ENCODE measurements around the gene TEX2.
A peak's percentile ranks its signal among the peaks of the same experiment; 100 is the strongest.
"Not testable (repeated sequence)": the region's sequence is repeated elsewhere in the genome, so short reads cannot be mapped to it uniquely, and the experiment has no call there.

Gene TEX2

DNA sequence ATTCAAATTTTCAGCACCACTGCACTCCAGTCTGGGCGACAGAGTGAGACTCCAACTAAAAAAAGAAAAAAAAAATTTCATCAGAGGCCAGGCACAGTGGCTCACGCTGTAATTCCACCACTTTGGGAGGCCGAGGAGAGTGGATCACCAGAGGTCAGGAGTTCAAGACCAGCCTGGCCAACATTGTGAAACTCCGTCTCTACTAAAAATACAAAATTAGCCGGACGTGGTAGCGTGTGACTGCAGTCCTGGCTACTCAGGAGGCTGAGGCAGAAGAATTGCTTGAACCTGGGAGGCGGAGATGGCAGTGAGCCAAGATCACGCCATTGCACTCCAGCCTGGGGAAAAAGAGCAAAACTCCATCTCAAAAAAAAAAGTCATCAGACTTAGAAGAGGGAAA, 77.5 kb downstream of the TEX2 start:
- not testable (repeated sequence) for H3K4me1 ChIP-seq (ENCODE audit: control insufficient read depth, insufficient read depth, low read depth, low read length); H3K9me3 ChIP-seq (ENCODE audit: control insufficient read depth, low read length); H2BK12ac ChIP-seq (ENCODE audit: low read length in 2 of 2); H3K27me3 ChIP-seq (ENCODE audit: control insufficient read depth in 1 of 2, insufficient read depth in 1 of 2, low read length in 2 of 2); DNase-seq; H3K4me2 ChIP-seq (ENCODE audit: low read length, poor library complexity, severe bottlenecking); H3K23ac ChIP-seq (ENCODE audit: low read length in 2 of 2); H3K18ac ChIP-seq (ENCODE audit: low read depth in 1 of 2, low read length in 2 of 2); H3K14ac ChIP-seq (ENCODE audit: low read length in 2 of 2); H3K27ac ChIP-seq (ENCODE audit: low read length, poor library complexity, severe bottlenecking); H2BK120ac ChIP-seq (ENCODE audit: low read depth, low read length); H4K8ac ChIP-seq (ENCODE audit: low read length); H2BK15ac ChIP-seq (ENCODE audit: low read depth, poor library complexity, severe bottlenecking); H3K79me1 ChIP-seq (replicated peaks; ENCODE audit: low read length, poor library complexity, severe bottlenecking); H2AK5ac ChIP-seq (ENCODE audit: low read length, severe bottlenecking); H4K91ac ChIP-seq (ENCODE audit: low read length); H3K4ac ChIP-seq (ENCODE audit: low read depth in 1 of 2, low read length in 2 of 2); H3K9ac ChIP-seq (ENCODE audit: low read length); H3K4me3 ChIP-seq (ENCODE audit: insufficient read depth in 1 of 2, low read depth in 1 of 2, low read length in 2 of 2); H2BK5ac ChIP-seq (ENCODE audit: low read depth, low read length, poor library complexity, severe bottlenecking); H2AFZ ChIP-seq (ENCODE audit: low read depth, low read length)
- WGBS: 92% methylated on average over 9 of the region's 9 CpGs
- H3K36me3 ChIP-seq (ENCODE audit: control insufficient read depth in 1 of 2, insufficient read depth in 2 of 2, low read depth in 1 of 2, low read length in 2 of 2): peaks cover 10 to 26% of the 10 kb centered on the region in 2 experiments

GRCh38 chr17:64185101-64185500, 78.0 kb downstream of the TEX2 start:
- no peak overlapping the region for H2BK12ac ChIP-seq (ENCODE audit: low read length in 2 of 2)
- H3K4me3 ChIP-seq (ENCODE audit: insufficient read depth in 1 of 2, low read depth in 1 of 2, low read length in 2 of 2): no peak overlapping the region
- H4K8ac ChIP-seq (ENCODE audit: low read length): no peak overlapping the region
- H3K4me1 ChIP-seq (ENCODE audit: control insufficient read depth, insufficient read depth, low read depth, low read length): peaks cover 1% of the 10 kb centered on the region
- H3K9me3 ChIP-seq (ENCODE audit: control insufficient read depth, low read length): no peaks in the 10 kb centered on the region
- peaks cover 9 to 22% of the 10 kb centered on the region in 2 experiments for H3K36me3 ChIP-seq (ENCODE audit: control insufficient read depth in 1 of 2, insufficient read depth in 2 of 2, low read depth in 1 of 2, low read length in 2 of 2)
- no peak overlapping the region for H4K91ac ChIP-seq (ENCODE audit: low read length)
- H3K4ac ChIP-seq (ENCODE audit: low read depth in 1 of 2, low read length in 2 of 2): no peak overlapping the region
- no peak overlapping the region for H3K4me2 ChIP-seq (ENCODE audit: low read length, poor library complexity, severe bottlenecking)
- H3K23ac ChIP-seq (ENCODE audit: low read length in 2 of 2): no peak overlapping the region
- no peaks in the 10 kb centered on the region for H3K27me3 ChIP-seq (ENCODE audit: control insufficient read depth in 1 of 2, insufficient read depth in 1 of 2, low read length in 2 of 2)
- no peak overlapping the region for H3K18ac ChIP-seq (ENCODE audit: low read depth in 1 of 2, low read length in 2 of 2)
- H2AK5ac ChIP-seq (ENCODE audit: low read length, severe bottlenecking): no peak overlapping the region
- no peak overlapping the region for H2BK120ac ChIP-seq (ENCODE audit: low read depth, low read length)
- no peak overlapping the region for H3K14ac ChIP-seq (ENCODE audit: low read length in 2 of 2)
- no peak overlapping the region for H3K9ac ChIP-seq (ENCODE audit: low read length)
- H2AFZ ChIP-seq (ENCODE audit: low read depth, low read length): no peak overlapping the region
- H3K27ac ChIP-seq (ENCODE audit: low read length, poor library complexity, severe bottlenecking): no peak overlapping the region
- no peak overlapping the region for H2BK5ac ChIP-seq (ENCODE audit: low read depth, low read length, poor library complexity, severe bottlenecking)
- no peak for DNase-seq
- whole genome bisulfite sequencing: no CpG with 5 or more reads among the region's 3 CpGs
- H2BK15ac ChIP-seq (ENCODE audit: low read depth, poor library complexity, severe bottlenecking): no peak overlapping the region
- H3K79me1 ChIP-seq (replicated peaks; ENCODE audit: low read length, poor library complexity, severe bottlenecking): no peaks in the 10 kb centered on the region

GRCh38 chr17:64183815-64184214, 79.2 kb downstream of the TEX2 start:
- no peak overlapping the region for H3K14ac ChIP-seq (ENCODE audit: low read length in 2 of 2)
- H2BK5ac ChIP-seq (ENCODE audit: low read depth, low read length, poor library complexity, severe bottlenecking): no peak overlapping the region
- DNase-seq: peak; percentile 44
- no peak overlapping the region for H3K27ac ChIP-seq (ENCODE audit: low read length, poor library complexity, severe bottlenecking)
- no peak overlapping the region for H3K4ac ChIP-seq (ENCODE audit: low read depth in 1 of 2, low read length in 2 of 2)
- H3K4me2 ChIP-seq (ENCODE audit: low read length, poor library complexity, severe bottlenecking): no peak overlapping the region
- H3K27me3 ChIP-seq (ENCODE audit: control insufficient read depth in 1 of 2, insufficient read depth in 1 of 2, low read length in 2 of 2): no peaks in the 10 kb centered on the region
- WGBS: 84% methylated on average over 4 of the region's 4 CpGs
- H3K9ac ChIP-seq (ENCODE audit: low read length): no peak overlapping the region
- no peak overlapping the region for H2BK120ac ChIP-seq (ENCODE audit: low read depth, low read length)
- H3K9me3 ChIP-seq (ENCODE audit: control insufficient read depth, low read length): no peaks in the 10 kb centered on the region
- no peak overlapping the region for H2BK15ac ChIP-seq (ENCODE audit: low read depth, poor library complexity, severe bottlenecking)
- no peaks in the 10 kb centered on the region for H3K79me1 ChIP-seq (replicated peaks; ENCODE audit: low read length, poor library complexity, severe bottlenecking)
- H3K4me1 ChIP-seq (ENCODE audit: control insufficient read depth, insufficient read depth, low read depth, low read length): peaks cover 2% of the 10 kb centered on the region
- H2BK12ac ChIP-seq (ENCODE audit: low read length in 2 of 2): no peak overlapping the region
- no peak overlapping the region for H4K91ac ChIP-seq (ENCODE audit: low read length)
- no peak overlapping the region for H3K18ac ChIP-seq (ENCODE audit: low read depth in 1 of 2, low read length in 2 of 2)
- H2AK5ac ChIP-seq (ENCODE audit: low read length, severe bottlenecking): no peak overlapping the region
- H3K36me3 ChIP-seq (ENCODE audit: control insufficient read depth in 1 of 2, insufficient read depth in 2 of 2, low read depth in 1 of 2, low read length in 2 of 2): peaks cover 9 to 17% of the 10 kb centered on the region in 2 experiments
- no peak overlapping the region for H3K4me3 ChIP-seq (ENCODE audit: insufficient read depth in 1 of 2, low read depth in 1 of 2, low read length in 2 of 2)
- H4K8ac ChIP-seq (ENCODE audit: low read length): no peak overlapping the region
- H3K23ac ChIP-seq (ENCODE audit: low read length in 2 of 2): no peak overlapping the region
- H2AFZ ChIP-seq (ENCODE audit: low read depth, low read length): no peak overlapping the region

GRCh38 chr17:64182325-64183012, 80.6 kb downstream of the TEX2 start:
- H3K18ac ChIP-seq (ENCODE audit: low read depth in 1 of 2, low read length in 2 of 2): no peak overlapping the region
- no peak overlapping the region for H2BK12ac ChIP-seq (ENCODE audit: low read length in 2 of 2)
- H3K14ac ChIP-seq (ENCODE audit: low read length in 2 of 2): no peak overlapping the region
- no peaks in the 10 kb centered on the region for H3K27me3 ChIP-seq (ENCODE audit: control insufficient read depth in 1 of 2, insufficient read depth in 1 of 2, low read length in 2 of 2)
- no peak overlapping the region for H3K4me3 ChIP-seq (ENCODE audit: insufficient read depth in 1 of 2, low read depth in 1 of 2, low read length in 2 of 2)
- no peak overlapping the region for H3K27ac ChIP-seq (ENCODE audit: low read length, poor library complexity, severe bottlenecking)
- H3K4me2 ChIP-seq (ENCODE audit: low read length, poor library complexity, severe bottlenecking): no peak overlapping the region
- no peak for DNase-seq
- no peak overlapping the region for H3K9ac ChIP-seq (ENCODE audit: low read length)
- no peaks in the 10 kb centered on the region for H3K79me1 ChIP-seq (replicated peaks; ENCODE audit: low read length, poor library complexity, severe bottlenecking)
- no peak overlapping the region for H4K91ac ChIP-seq (ENCODE audit: low read length)
- no peak overlapping the region for H4K8ac ChIP-seq (ENCODE audit: low read length)
- peaks cover 4 to 16% of the 10 kb centered on the region in 2 experiments for H3K36me3 ChIP-seq (ENCODE audit: control insufficient read depth in 1 of 2, insufficient read depth in 2 of 2, low read depth in 1 of 2, low read length in 2 of 2)
- H2BK120ac ChIP-seq (ENCODE audit: low read depth, low read length): no peak overlapping the region
- peaks cover 13% of the 10 kb centered on the region for H3K4me1 ChIP-seq (ENCODE audit: control insufficient read depth, insufficient read depth, low read depth, low read length)
- H2AFZ ChIP-seq (ENCODE audit: low read depth, low read length): no peak overlapping the region
- H3K4ac ChIP-seq (ENCODE audit: low read depth in 1 of 2, low read length in 2 of 2): no peak overlapping the region
- no peak overlapping the region for H2BK15ac ChIP-seq (ENCODE audit: low read depth, poor library complexity, severe bottlenecking)
- no peak overlapping the region for H2BK5ac ChIP-seq (ENCODE audit: low read depth, low read length, poor library complexity, severe bottlenecking)
- no peaks in the 10 kb centered on the region for H3K9me3 ChIP-seq (ENCODE audit: control insufficient read depth, low read length)
- H2AK5ac ChIP-seq (ENCODE audit: low read length, severe bottlenecking): no peak overlapping the region
- H3K23ac ChIP-seq (ENCODE audit: low read length in 2 of 2): no peak overlapping the region
- 96% methylated on average over 2 of the region's 3 CpGs for WGBS
